Pancreas (tissue), 10 donors: ENCODE results near the gene TFB2M. TPM values are rescaled to one million over a fixed set of nuclear protein-coding genes. Genes with fewer than 3 reads are reported as not detected.

Source experiments
- ATAC-seq, 4 donors: fragments of 200-7000 bp; cut with Tn5 transposase; one replicate each; pipeline versions ENCODE4 v1.8.0 to v1.9.1; 2020; ENCODE audit warnings: mild to moderate bottlenecking in 4 of 4, moderate library complexity in 4 of 4
- DNase-seq, 6 donors: peaks; one replicate each; pipeline ENCODE4 v3.0.0-alpha.2; 2020
- FAIRE-seq: peaks from 2 replicates; lab custom pipeline; 2012; peaks lifted over from hg19 to GRCh38; lab: Jason Lieb, UNC
- H3K27ac ChIP-seq, 4 donors: fragments of 200-600 bp; sonication (generic); 1 replicate in 3 of 4; 2 replicates in 1 of 4; pipeline versions ENCODE4 v1.5.0 to v1.8.0; 2020
- H3K27me3 ChIP-seq, 4 donors: fragments of 200-600 bp; one replicate each; pipeline ENCODE4 v1.8.0; 2021
- H3K36me3 ChIP-seq, 3 donors: fragments of 200-600 bp; sonication (generic) in 1 of 3; one replicate each; pipeline versions ENCODE4 v1.5.0 to v1.8.0; 2020 to 2021
- H3K4me1 ChIP-seq, 3 donors: fragments of 200-600 bp; one replicate each; pipeline ENCODE4 v1.8.0; 2021
- H3K4me3 ChIP-seq, 4 donors: fragments of 200-600 bp; sonication (generic) in 2 of 4; one replicate each; pipeline versions ENCODE4 v1.5.0 to v1.8.0; 2020 to 2021
- H3K9me3 ChIP-seq, 4 donors: fragments of 200-600 bp; one replicate each; pipeline ENCODE4 v1.8.0; 2021
- WGBS, 2 donors: extraction: QIAGEN DNeasy Blood & Tissue Kit; methylation state at CpG; one replicate each; pipeline ENCODE4 v1.1.7; 2013; 5-methylcytosine and 5-hydroxymethylcytosine counted together
- intact Hi-C, 3 donors: fragments of 100-400 bp; cut with DNase I; formaldehyde crosslinking; loops; one replicate each; pipeline versions ENCODE4 v1.11.1 to v1.14.2; 2022
- polyA plus RNA-seq, 2 donors: library from polyadenylated mRNA; stranded (reverse); fragments of 200-250 nt; gene quantifications; one replicate each; pipeline ENCODE4 v1.2.3, GENCODE V29; 2013
- total RNA-seq, 6 donors: library from RNA; stranded (reverse); fragmentation: NEBNext Ultra II Directional in 4 of 6; extraction: Animal tissue kit (Norgen Biotek cat#: 25700) in 4 of 6; gene quantifications; one replicate each; pipeline versions ENCODE4 v1.2.1 to v1.2.4, GENCODE V29; 2021 to 2023
- TF ChIP-seq, protein P1 (sequence below), 4 donors: fragments of 200-600 bp; sonication (generic) in 3 of 4; IDR thresholded peaks; one replicate each; pipeline versions ENCODE4 v1.5.0 to v1.8.0; 2021; ENCODE audit warnings: antibody characterized with exemption in 4 of 4
- donor health status: healthy with polysubstance abuse.
- donor health status: DM: no; HTN: no; CAD: no; lungs with moderate emphysema.
- donor health status: DM: no; HTN: no; CAD: no.
- donor health status: control.
- donor health status: control.
- donor health status: Bipolar disorder and iron deficiency.
- donor health status: DM: yes; HTN: yes; CAD: no.
- donor health status: DM: no; HTN: no; CAD: no.
- donor health status: DM: no; HTN: no; CAD: no.
- donor health status: DM: yes; HTN: yes; CAD: no.

The TFB2M gene
- total and polyA plus RNA-seq, 8 donors, result 3.3 to 9.5 (median 7.1) TPM

- Histone ChIP-seq H3K27ac (no peak overlapping the region), H3K9me3 (no peaks in the 10 kb centered on the region), H3K4me3 (no peak overlapping the region), H3K36me3 (no peaks in the 10 kb centered on the region), H3K27me3 (no peaks in the 10 kb centered on the region), H3K4me1 (no peaks in the 10 kb centered on the region)
- TF ChIP-seq, protein P1, sequence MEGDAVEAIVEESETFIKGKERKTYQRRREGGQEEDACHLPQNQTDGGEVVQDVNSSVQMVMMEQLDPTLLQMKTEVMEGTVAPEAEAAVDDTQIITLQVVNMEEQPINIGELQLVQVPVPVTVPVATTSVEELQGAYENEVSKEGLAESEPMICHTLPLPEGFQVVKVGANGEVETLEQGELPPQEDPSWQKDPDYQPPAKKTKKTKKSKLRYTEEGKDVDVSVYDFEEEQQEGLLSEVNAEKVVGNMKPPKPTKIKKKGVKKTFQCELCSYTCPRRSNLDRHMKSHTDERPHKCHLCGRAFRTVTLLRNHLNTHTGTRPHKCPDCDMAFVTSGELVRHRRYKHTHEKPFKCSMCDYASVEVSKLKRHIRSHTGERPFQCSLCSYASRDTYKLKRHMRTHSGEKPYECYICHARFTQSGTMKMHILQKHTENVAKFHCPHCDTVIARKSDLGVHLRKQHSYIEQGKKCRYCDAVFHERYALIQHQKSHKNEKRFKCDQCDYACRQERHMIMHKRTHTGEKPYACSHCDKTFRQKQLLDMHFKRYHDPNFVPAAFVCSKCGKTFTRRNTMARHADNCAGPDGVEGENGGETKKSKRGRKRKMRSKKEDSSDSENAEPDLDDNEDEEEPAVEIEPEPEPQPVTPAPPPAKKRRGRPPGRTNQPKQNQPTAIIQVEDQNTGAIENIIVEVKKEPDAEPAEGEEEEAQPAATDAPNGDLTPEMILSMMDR (IDR thresholded peaks at IDR 0.05), result no peak
- 52 to 81% methylated on average over 1 of the region's 1 CpG for WGBS, 2 donors
- no peak for DNase-seq
- intact Hi-C loops, result no loop called here
- FAIRE-seq, result no peak
- no peak for ATAC-seq
Measured at GRCh38 chr1:246534114-246534513, 31.9 kb downstream of the TFB2M start.

GRCh38 chr1:246533371-246533905 is 32.6 kb downstream of the TFB2M start:
- TF ChIP-seq, protein P1 (IDR thresholded peaks at IDR 0.05), result no peak
- ATAC-seq (no peak), FAIRE-seq (no peak), DNase-seq (no peak)
- Histone ChIP-seq H3K4me3 (no peak overlapping the region), H3K4me1 (no peaks in the 10 kb centered on the region), H3K9me3 (no peaks in the 10 kb centered on the region), H3K27ac (no peak overlapping the region), H3K27me3 (no peaks in the 10 kb centered on the region), H3K36me3 (no peaks in the 10 kb centered on the region)
- WGBS, 2 donors, result 83 to 91% methylated on average over 2 of the region's 2 CpGs
- intact Hi-C loops, result no loop called here

- no peaks in the 10 kb centered on the region for H3K4me1 ChIP-seq
- no peak overlapping the region for H3K4me3 ChIP-seq
- no peak overlapping the region for H3K27ac ChIP-seq
- 29 to 33% methylated on average over 1 of the region's 1 CpG for WGBS, 2 donors
- DNase-seq (no peak), ATAC-seq (no peak), FAIRE-seq (no peak)
- intact Hi-C loops, result no loop called here
- no peaks in the 10 kb centered on the region for H3K9me3 ChIP-seq
- no peaks in the 10 kb centered on the region for H3K36me3 ChIP-seq
- H3K27me3 ChIP-seq, result no peaks in the 10 kb centered on the region
- TF ChIP-seq, protein P1 (IDR thresholded peaks at IDR 0.05), result no peak
Measured at GRCh38 chr1:246532519-246532918, 33.5 kb downstream of the TFB2M start.

- no peak overlapping the region for H3K27ac ChIP-seq
- no peaks in the 10 kb centered on the region for H3K9me3 ChIP-seq
- 56 to 71% methylated on average over 2 of the region's 2 CpGs for WGBS, 2 donors
- no peaks in the 10 kb centered on the region for H3K27me3 ChIP-seq
- TF ChIP-seq, protein P1 (IDR thresholded peaks at IDR 0.05), result no peak
- no peaks in the 10 kb centered on the region for H3K4me1 ChIP-seq
- FAIRE-seq, result no peak
- ATAC-seq, result no peak
- intact Hi-C loops, result no loop called here
- DNase-seq, result no peak
- H3K4me3 ChIP-seq, result no peak overlapping the region
- no peaks in the 10 kb centered on the region for H3K36me3 ChIP-seq
Measured at GRCh38 chr1:246530482-246530881, 35.6 kb downstream of the TFB2M start.

DNA sequence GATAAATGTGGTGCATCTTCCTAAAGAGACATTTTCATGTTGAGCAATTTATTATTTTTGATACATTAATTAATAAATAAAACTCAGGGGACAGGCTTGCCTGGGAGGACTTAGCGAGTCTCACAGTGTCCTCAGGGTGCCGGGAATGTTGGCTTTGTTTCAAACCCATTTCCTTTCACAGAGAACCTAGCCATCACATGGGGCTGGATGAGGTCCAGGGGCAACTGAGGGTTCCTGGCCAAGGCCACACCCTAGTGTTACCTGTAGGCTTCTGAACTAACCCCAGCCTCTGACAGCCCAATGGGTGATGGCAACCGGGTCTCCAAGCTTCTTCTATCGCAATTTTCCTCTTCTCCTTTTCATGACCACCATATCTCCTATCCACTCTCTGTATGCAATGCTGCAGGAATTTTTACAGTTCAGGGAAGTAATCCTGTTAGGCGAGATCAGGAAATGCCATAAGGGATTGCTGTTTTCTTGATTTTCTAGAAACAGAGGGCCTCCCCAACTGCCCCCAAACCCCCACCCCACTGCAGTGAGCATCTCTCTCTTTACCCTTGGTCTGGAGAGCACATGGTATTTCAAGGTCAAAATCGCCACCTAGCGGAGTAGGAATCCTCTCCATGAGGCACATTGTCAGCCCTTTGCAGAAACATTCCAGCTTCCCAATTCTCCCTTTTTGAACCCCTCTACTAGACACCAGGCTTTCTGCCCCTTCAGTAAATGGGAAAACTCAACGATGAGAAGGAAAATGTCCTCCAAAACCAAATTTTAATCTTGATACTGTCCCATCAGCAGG is 36.9 kb downstream of the TFB2M start:
- Histone ChIP-seq H3K4me3 (no peak overlapping the region), H3K9me3 (no peaks in the 10 kb centered on the region), H3K27ac (no peak overlapping the region), H3K36me3 (no peaks in the 10 kb centered on the region), H3K27me3 (no peaks in the 10 kb centered on the region), H3K4me1 (no peaks in the 10 kb centered on the region)
- TF ChIP-seq, protein P1 (IDR thresholded peaks at IDR 0.05), result no peak
- FAIRE-seq (no peak), DNase-seq (no peak), ATAC-seq (no peak)
- intact Hi-C loops, result no loop called here
- 63 to 74% methylated on average over 8 of the region's 8 CpGs for WGBS, 2 donors
